RWPE1 (cell line): ENCODE data around the gene DAPK1.

Source experiments
- CTCF ChIA-PET: fragments of 350-600 bp; sonication (Branson Sonifier 250); formaldehyde crosslinking; extraction: SDS; loops from one replicate; lab custom pipeline; 2021; lab: Yijun Ruan, JAX
- POLR2A ChIA-PET: fragments of 400-600 bp; formaldehyde crosslinking; extraction: SDS; loops from one replicate; lab custom pipeline; 2020; ENCODE audit warnings: antibody characterized with exemption; ENCODE audit not compliant: low non-redundant PET; lab: Yijun Ruan, JAX
- DNase-seq: peaks from one replicate; pipeline ENCODE4 v3.0.0; 2012; ENCODE audit warnings: low spot score
- H3K27ac ChIP-seq: fragments of 450-650 bp; 2 replicates; pipeline ENCODE4 v1.5.1; 2017
- CTCF ChIP-seq: fragments of 450-650 bp; conservative IDR thresholded peaks from 2 replicates; pipeline ENCODE4 v1.5.1; 2017; ENCODE audit warnings: low read depth, mild to moderate bottlenecking

DAPK1 gene

GRCh38 chr9:87592554-87593358 is 95.1 kb downstream of the DAPK1 start:
- ChIA-PET CTCF (interaction anchor here (0.9 kb wide), 1 partner anchor 27 kb away, joined by 3 read pairs; no protein-coding TSS in a partner anchor), POLR2A (no interaction called here)

DNA sequence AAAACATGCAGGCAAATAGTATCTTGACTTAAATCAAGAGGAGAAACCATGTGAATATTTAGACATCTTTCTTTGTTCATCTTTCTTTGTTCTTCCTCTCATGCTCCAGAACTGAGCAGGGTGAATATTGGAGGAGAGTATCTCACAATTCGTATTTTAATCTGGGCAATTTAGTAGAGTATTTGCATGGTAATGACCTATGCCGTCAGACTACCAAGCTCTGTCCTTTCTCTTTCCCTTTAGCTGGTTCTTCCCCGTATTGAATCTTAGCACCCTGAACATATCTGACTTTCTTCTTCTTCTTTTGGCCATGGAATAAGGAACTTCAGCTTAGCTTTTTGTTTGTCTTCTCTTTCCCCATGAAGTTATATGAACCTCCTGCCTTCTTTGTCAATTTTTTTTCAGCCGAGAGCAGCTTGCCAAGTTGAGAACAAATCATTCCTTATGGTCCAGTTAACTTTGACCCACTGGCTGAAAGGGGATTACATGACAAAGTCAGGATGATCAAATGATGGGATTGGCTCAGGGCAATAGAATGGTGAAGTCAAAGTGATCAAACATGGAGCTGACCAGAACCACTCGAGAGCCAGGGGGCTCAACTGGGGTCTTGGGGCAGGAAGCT is 95.8 kb downstream of the DAPK1 start:
- ChIA-PET POLR2A (no interaction called here), CTCF (interaction anchor here (0.9 kb wide), 1 partner anchor 27 kb away, joined by 3 read pairs; no protein-coding TSS in a partner anchor)
- no peak for DNase-seq
- no peak overlapping the region for H3K27ac ChIP-seq
- TF ChIP-seq CTCF: no peak

More at GRCh38 chr9:87592554-87593358, 95.1 kb downstream of the DAPK1 start:
- TF ChIP-seq CTCF: no peak
- peak overlapping the region; percentile 65 for H3K27ac ChIP-seq
- no peak for DNase-seq

- TF ChIP-seq CTCF: no peak
Observed at GRCh38 chr9:87594194-87594593, 96.5 kb downstream of the DAPK1 start.

GRCh38 chr9:87594662-87595061 is 97.0 kb downstream of the DAPK1 start:
- H3K27ac ChIP-seq: no peak overlapping the region
- POLR2A ChIA-PET: no interaction called here
- no peak for TF ChIP-seq CTCF
- DNase-seq: no peak
- CTCF ChIA-PET: interaction anchor here (0.6 to 1.1 kb wide), 2 partner anchors 19 to 262 kb away, joined by 3 to 4 read pairs; no protein-coding TSS in a partner anchor

More at GRCh38 chr9:87594194-87594593, 96.5 kb downstream of the DAPK1 start:
- CTCF ChIA-PET: interaction anchor here (1.1 kb wide), 1 partner anchor 20 kb away, joined by 3 read pairs; no protein-coding TSS in a partner anchor
- no peak for DNase-seq
- POLR2A ChIA-PET: no interaction called here
- H3K27ac ChIP-seq: no peak overlapping the region

- no peak for DNase-seq
- H3K27ac ChIP-seq: no peak overlapping the region
- no peak for TF ChIP-seq CTCF
- ChIA-PET CTCF (no interaction called here), POLR2A (no interaction called here)
Observed at GRCh38 chr9:87595610-87596009, 97.9 kb downstream of the DAPK1 start.

DNA sequence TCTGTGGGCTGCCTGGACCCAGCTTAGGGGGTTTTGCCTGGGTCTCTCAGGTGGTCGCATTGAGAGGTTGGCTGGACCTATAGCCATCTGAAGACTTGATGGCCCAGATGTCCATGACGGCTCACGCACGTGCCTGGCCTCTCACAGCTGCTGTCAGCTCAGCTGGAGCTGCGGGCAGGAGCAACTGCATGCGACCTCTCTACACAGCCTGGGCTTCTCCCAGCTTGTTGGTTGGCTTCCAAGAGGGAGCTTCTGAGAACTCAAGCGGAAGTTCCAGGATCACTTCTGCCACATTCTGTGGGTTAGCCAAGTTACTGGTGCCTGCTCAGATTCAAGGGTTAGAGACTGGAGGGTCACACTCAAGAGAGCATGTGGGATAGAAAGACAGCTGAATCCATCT is 99.2 kb downstream of the DAPK1 start:
- DNase-seq: no peak
- ChIA-PET CTCF (interaction anchor here (0.5 to 0.6 kb wide), 2 partner anchors 333 to 1093 kb away, joined by 3 to 5 read pairs; no protein-coding TSS in a partner anchor), POLR2A (no interaction called here)
- no peak for TF ChIP-seq CTCF
- no peak overlapping the region for H3K27ac ChIP-seq
